HT-29 (cell line): ENCODE measurements around the gene COA6. TPM values are rescaled to one million over a fixed set of nuclear protein-coding genes. Genes with fewer than 3 reads are reported as not detected.

ENCODE experiments used
- DNase-seq: peaks from one replicate; pipeline ENCODE4 v3.0.0-alpha.2; 2015; ENCODE audit warnings: low spot score
- total RNA-seq: library from RNA; depleted of rRNA; stranded (reverse); fragments of >200 nt; shearing (Covaris generic); gene quantifications from 2 replicates; pipeline ENCODE4 v1.2.3, GENCODE V29; 2014; rRNA removed

COA6 gene
- total RNA-seq, 1 experiment from 2014 or later = 42.3 TPM

DNA sequence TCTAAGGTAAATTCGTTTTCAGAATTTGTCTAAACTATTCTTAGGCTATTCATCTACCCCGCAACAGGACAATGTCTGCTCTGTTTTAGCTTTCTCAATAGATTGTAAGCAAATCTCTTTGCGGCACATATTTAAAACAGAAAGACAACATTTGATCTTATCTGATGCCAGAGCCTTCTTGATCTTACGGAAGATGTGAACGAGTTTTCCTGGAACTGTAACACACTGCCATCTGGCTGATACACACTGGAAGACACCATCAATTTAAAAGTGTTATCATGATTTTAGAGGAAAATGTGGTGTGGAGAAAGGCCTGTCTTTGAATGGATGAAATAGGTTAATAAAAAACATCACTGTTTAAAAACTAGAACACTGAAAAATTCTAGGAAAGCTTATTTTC, 36.1 kb downstream of the COA6 start:
- DNase-seq = no peak

DNA sequence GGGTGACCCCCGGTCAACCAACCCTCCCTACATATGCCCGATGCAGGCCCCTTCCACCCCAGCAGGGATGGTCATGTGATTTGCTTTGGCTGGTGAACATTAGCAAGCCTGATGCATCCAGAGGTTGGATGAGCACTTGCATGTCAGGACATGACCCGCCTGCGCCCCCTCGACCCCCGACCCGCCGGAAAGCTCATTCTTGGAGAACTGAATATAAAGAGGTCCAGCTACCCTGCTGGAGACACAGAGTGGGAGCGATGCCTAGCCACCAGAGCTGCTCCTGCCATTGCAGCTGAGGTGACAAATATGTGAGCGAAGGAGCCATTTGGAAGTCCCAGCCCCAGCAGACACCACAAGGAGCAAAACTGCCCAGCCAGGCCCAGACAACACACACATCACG, 39.6 kb downstream of the COA6 start:
- DNase-seq = no peak

DNA sequence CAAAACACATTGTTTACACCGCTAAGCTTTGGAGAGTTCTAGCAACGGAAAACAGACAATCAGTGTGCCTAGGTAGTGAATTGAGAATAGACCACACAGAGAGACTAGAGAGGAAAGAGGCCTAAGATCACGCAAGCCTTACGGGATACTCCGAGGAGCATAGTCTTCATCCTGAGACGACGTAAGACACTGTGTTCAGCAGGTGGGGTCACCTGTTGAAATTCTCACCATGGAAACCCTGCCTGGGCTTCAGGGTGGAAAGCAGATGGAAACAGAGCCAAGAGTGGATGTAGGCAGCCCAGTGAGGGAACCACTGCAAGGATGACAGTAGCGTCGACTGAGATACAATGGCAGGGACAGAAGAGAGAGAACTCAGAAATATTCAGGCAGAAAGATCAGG, 40.2 kb downstream of the COA6 start:
- DNase-seq = no peak

DNA sequence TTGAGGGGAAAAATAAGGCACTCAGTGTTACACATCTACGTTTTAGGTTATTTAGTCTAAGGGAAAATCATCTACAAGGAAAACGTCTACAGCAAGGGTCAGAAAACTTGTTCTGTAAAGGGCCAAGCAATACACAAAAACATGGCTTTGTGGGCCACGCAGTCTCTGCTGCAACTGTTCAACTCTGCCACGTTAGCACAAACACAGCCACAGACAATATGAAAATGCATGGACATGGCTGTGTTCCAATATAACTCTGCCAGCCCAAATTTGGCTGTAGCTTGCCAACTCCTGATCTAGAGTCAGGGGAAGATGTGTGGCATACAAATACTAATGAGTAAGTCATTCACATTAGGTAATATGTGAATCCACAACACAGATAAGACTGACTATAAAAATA, 40.7 kb downstream of the COA6 start:
- no peak for DNase-seq

DNA sequence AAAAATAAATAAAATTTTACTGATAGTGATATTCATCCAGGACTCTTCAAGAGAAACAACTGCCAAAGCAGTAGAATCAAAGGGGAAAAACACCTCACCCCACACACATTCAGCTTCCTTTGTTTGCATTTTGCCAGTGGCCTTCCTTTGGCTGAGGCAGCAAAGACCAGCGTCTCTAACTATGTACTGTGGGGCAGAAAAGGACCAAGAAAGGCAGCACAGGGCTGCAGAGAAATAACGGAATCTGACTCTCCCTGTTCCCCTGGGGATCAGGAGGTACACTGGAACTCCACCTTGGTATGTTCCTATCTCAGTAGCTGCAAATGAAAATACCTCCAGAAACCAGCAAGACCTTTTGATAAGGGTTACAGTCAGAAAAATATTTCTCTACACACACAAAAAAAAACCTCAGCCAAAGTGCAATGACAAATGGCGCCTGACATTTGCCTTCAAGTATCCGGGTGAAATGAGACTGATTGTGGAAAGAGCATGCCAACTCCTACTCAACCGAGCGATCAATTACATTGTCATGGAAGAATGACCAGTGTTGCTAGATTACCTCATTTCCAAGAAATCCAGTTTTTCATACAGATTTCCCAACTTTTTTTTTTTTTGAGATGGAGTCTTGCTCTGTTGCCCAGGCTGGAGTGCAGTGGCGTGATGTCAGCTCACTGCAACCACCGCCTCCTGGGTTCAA, 54.8 kb downstream of the COA6 start:
- no peak for DNase-seq

DNA sequence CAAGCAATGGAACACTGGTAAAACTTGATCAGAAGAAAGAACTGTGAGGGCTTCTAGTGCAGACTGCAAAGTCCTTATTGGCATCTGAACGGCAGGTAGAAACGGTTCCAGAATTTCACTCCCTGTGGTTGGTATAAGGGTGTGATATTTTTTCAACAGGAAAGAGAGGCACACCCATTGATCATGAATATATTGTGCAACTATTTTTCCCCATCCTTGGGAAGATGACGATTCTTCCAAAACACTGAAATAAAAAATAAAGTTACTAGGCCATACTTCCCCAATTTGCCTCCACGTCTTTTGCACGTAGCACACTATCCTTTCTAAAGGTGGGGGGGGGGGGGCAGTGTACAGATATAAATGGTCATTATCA, 56.2 kb downstream of the COA6 start:
- DNase-seq = no peak

GRCh38 chr1:234430691-234431090, 57.4 kb downstream of the COA6 start:
- no peak for DNase-seq

DNA sequence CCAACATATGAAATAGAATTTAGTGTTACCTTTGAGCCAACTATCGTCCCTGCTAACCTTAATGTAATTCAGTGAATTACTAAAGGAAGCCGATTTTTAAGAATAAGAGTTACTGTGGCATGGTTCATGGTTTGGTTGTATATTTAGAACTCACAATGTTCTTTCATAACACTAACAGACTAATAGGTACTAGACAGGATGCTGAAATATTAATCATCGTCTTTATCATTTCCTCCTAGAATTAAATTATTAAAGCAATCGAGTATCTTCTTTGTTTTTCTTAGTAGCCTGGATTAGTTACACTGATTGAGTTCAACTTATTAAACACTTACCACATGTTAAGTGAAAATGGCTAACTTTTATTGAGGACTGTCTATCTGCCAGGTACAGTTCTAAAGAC, 58.0 kb downstream of the COA6 start:
- no peak for DNase-seq

DNA sequence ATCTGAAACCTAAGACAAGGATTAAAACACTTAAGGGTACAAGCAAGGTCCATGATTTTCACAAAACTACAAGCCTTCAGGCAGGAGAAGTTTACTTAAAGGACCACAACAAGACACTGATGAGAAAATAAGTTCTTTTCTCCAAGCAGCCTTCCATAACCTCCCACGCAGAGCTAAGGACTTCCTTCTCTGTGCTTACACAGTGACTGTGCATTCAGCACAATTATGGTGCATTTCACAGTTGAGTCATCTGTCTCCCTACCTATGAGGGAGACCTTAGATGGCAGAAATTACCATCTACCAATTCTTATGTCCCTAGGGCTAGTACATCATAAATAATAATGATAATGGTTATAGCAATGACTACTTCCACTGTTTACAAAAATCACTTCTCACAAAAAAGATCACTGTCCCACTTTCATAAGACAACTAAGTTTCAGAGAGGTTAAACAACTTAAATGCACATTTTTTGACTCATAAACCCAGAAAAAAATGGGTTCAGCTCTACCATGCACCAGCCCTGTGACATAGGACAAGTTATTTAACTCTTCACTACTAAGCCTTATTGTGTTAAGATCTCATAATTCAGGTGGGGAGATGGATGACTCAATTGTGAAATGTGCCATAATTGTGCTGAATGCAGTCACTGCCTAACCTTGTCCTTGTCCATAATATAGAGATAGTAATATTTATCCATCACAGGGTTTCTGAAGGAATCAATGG, 60.5 kb downstream of the COA6 start:
- DNase-seq = no peak

Other genes with a start within 250 kb of the COA6 start
- 23.6 and 25.8 TPM in 2 replicates for gene TARBP1, start 105.7 kb downstream of the COA6 start, total RNA-seq
- 203 and 235 TPM in 2 replicates for gene IRF2BP2, start 236.7 kb downstream of the COA6 start, total RNA-seq